GM11168 (cell line): ENCODE measurements around the gene NUB1.

Experiments used
- in situ Hi-C: fragments of 300-500 bp; cut with MboI; formaldehyde crosslinking; loops from one replicate; pipeline ENCODE4 v1.12.0; 2022; ENCODE audit warnings: low sequenced_read_pairs; ENCODE audit not compliant: unreplicated experiment

Gene NUB1

GRCh38 chr7:151373599-151373998 lies 32.0 kb downstream of the NUB1 start:
- in situ Hi-C loops: loop anchor here (5.0 to 25.0 kb wide), 2 partner anchors 59 to 389 kb away; no protein-coding TSS in a partner anchor

- in situ Hi-C loops: loop anchor here (5.0 to 25.0 kb wide), 2 partner anchors 58 to 388 kb away; no protein-coding TSS in a partner anchor
Measured at GRCh38 chr7:151374139-151374538, 32.5 kb downstream of the NUB1 start.

- in situ Hi-C loops: loop anchor here (5.0 to 25.0 kb wide), 2 partner anchors 58 to 388 kb away; no protein-coding TSS in a partner anchor
Measured at GRCh38 chr7:151374726-151375125, 33.1 kb downstream of the NUB1 start.

DNA sequence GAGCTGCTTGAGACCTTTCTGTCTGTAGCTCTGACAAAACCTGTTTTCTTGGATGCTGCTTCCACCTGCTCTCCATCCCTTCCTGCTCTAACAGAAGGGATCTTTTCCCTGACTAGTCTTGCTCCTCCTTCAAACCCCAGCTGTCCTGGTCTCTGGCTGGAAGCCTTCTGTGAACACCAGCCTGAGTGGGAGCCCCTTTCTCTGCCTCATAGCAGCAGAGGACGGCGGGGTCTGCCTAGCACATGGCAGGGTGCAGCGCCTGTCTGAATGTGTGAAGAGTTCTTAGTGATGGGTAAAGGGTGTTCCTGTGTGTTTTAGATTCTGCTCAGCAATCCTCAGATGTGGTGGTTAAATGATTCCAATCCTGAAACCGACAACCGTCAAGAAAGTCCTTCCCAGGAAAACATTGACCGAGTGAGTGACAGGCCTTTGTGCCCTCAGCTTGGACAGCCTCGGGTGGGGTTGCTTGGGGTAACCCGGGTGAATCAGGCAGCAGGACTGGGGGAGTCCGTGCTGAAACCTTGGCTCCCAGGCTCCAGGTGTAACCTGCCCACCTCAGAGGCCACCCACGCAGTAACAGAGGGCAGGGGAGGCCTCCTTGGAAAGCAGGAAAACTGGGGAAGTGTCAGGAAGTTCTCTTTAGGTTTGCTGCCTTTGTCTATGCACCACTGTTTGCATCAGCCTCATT lies 34.1 kb downstream of the NUB1 start:
- in situ Hi-C loops: no loop called here

GRCh38 chr7:151376218-151376902 lies 34.7 kb downstream of the NUB1 start:
- in situ Hi-C loops: no loop called here

- in situ Hi-C loops: no loop called here
Measured at GRCh38 chr7:151377406-151377805, 35.8 kb downstream of the NUB1 start.

- in situ Hi-C loops: no loop called here
Measured at GRCh38 chr7:151378011-151378410, 36.4 kb downstream of the NUB1 start.

DNA sequence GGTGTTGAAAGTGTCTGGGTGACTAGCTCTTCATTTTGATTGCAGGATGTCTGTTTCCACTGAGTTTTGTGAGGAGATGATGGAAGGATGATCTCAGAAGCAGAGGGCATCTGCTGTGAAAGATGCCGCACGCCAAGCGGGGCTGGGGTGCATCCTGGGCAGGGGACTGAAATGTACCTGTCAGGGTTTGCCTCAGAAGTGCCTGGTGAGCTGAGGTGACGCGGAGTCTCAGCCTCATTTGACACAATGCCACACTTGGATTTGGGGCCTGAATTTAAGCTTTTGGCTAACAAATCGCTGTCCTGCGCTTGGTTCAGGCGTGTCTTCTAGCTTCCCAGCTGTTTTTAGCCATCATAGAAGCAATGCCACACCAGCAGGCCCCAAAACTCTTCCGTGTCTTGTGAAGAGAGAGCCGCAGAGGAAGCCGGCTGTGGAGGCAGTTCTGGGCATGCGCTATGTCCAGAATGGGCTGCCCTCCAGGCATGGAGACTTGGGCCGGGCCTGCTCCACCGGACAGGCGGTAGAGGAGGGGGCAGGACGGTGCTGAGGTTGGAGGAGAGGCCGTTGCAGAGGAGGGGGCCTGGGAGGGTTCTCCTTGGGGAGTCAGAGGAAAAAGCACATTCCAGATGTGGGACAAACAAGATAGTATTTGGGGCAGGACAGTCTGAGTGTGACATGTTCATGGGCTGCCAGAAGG lies 37.0 kb downstream of the NUB1 start:
- in situ Hi-C loops: no loop called here

GRCh38 chr7:151379193-151379520 lies 37.5 kb downstream of the NUB1 start:
- in situ Hi-C loops: no loop called here

DNA sequence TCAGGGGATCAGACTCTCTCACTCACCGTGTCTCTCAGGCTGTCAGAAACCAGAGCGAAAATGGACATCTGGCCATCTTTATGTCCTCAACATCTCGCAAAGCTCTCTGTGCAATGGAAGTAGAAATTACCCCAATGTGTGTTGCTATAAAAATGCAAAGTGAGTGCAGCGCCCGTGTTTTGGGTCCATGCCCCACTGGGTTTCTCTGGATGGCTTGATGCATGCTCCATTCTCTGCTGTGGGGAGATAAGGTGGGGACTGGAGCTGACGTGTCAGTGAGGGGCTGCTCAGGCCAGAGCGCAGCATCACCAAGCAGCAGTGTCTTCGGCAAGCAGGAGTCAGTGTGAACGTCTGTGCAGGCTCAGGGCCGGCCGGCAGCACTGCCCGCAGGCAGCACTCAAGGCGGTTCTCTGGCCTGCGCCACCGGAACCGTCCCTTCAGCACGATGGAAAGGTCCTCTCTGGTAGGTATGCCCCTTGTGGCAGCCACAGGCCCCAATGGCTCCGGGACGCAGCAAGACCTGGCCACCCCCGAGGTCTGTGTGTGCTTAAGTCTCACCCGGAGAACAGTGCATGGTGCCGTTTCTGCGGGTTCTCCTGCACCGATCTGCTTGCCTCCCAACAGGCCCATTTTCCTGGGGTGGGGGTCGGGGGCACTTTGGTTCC lies 38.1 kb downstream of the NUB1 start:
- in situ Hi-C loops: no loop called here

DNA sequence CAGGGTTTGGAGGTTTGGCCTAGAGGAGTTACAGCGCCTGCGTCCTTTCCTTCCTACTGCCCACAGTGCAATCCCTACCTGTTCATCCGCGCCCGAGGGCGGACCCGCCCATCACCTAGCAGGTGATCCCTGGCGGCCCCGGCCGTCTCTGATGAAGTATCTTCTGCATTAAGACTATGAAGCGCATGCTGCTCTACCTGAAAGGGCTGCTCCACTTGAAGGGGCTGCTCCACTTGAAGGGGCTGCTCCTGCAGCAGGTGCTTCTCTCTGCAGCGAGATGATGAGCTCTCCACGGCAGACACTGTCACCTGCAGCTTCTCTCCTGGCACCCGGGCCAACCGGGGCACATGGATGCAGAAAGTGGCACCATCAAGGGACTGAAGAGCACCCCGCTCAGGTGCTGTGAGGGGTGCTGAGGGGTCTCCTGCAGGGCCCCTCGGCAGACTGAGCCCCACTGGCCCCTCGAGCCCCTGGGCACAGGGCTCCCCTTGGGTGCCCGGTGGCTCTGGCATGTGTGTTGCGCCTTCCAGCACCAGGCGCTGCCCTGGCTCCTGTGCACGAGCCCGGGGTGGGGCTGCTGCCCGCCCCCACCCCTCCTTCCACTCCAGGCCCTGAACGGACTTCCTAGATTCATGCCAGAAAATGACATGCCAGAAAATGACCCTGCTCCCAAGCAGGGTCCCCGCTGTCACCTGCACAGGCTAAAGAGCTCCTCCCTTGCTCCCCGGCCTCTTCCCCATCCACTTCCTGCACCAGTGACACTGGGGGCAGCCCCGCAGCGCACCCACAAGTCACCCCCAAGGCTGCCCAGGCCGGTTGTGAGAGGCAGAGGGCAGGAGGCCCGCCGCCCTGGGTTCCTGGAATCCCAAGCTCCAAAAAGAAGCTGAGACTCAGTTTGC lies 38.8 kb downstream of the NUB1 start:
- in situ Hi-C loops: no loop called here

- in situ Hi-C loops: no loop called here
Measured at GRCh38 chr7:151381098-151381347, 39.4 kb downstream of the NUB1 start.

- in situ Hi-C loops: no loop called here
Measured at GRCh38 chr7:151381348-151382078, 39.9 kb downstream of the NUB1 start.

- in situ Hi-C loops: no loop called here
Measured at GRCh38 chr7:151382079-151382885, 40.7 kb downstream of the NUB1 start.

DNA sequence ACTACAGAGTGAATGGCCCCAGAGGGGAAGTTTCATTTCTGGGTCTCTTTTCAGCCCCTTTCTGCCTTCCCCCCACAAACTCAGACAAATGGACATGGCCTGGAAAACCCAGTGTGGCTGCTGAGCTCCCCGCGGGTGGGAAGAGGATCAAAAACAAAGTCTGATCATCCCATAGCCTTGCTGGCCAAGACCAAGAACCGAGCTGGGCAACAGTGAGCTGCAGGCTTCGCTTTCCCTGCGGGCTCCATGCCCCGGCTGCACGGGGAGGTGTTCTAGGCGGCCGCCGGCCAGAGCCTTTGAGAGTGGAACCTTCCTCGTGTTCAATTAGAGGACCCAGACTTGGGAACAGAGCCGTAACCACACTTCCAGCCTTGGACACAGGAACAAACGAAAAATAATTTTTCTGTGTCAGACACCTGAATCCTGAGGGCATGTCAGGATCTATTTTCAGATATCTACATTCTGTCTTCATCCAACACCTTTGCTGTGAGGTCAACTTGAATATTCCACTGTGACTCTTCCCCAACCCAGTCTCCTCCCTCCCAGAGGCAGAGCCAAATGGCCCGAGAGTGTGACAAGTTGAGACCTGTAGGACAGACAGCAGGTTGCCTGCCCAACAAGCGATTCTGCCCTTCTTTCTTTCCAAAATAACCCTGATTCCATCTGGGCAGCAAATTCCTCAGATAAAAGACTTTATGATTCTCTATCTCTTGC lies 42.2 kb downstream of the NUB1 start:
- in situ Hi-C loops: no loop called here

DNA sequence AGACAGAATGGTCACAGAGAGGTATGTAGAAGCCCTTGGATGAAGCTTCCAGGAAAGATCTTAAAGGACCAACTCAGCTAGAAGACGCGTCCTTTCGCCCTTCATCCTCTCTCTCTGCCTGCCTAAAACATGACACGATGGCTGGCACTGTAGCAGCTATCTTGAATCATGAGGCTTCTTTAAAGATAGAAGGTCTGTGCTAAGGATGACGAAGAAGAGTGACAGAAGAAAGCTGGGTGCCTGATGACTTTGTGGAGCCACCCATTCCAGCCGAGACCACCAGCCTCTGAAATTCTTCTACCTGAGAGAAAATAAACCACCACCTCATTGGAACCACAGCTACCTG lies 42.7 kb downstream of the NUB1 start:
- in situ Hi-C loops: no loop called here

DNA sequence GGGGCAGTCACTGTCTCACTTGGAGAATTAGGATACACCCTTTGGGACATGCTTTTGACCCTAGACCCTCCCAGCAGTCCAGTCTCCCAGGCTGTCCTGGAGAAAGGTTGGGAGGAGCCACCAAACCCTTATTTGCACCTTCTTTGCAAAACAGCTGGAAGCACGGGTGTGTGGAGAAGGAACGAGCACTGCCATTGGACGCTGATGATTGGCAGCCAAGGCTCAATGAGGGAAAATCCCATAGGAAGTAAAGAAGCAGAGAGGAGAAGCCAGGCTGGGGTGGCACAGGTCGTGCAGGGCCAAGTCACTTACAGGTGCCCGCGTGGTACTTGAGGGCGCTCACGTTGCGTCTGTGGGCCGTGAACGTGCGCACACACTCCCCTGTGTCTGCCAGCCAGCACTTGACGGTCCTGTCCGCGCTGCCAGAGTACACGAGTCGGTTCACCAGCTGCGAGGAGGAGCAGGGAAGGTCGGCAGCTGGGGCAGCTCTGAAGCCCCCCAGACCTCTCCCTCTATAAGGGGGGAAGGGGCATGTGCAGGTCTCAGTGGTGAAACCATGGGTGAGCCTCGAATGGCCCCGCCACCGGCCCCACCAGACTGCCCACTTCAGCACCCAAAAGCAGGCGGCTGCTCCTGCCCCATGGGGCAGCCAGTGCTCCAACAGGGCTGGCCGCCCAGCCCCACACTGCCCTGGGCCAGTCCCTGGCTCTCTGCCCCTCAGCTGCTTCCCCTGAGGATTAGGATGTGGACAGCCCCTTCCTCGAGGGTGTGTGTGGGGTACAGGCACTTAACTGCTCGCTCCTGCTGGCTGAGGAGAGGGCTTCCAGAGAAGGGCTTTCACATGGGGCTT lies 43.4 kb downstream of the NUB1 start:
- in situ Hi-C loops: no loop called here
